Activated CD8-positive, alpha-beta T cell treated with anti-CD3 and anti-CD28 coated beads for 36 hours (primary cell): ENCODE data around the gene TIMP2. TPM values are rescaled to one million over a fixed set of nuclear protein-coding genes. Genes with fewer than 3 reads are reported as not detected.

Experiments
- ATAC-seq: fragments of 200-7000 bp; cut with Tn5 transposase; one replicate; pipeline ENCODE4 v1.10.0; 2021; ENCODE audit warnings: mild to moderate bottlenecking, moderate library complexity
- CTCF ChIA-PET: fragments of 350-600 bp; sonication (Branson Sonifier 250); formaldehyde crosslinking; loops from one replicate; lab custom pipeline; 2021; ENCODE audit warnings: antibody characterized with exemption; lab: Charles Lee
- POLR2A ChIA-PET: fragments of 350-600 bp; sonication (Branson Sonifier 250); formaldehyde crosslinking; loops from one replicate; lab custom pipeline; 2021; ENCODE audit warnings: antibody characterized with exemption; lab: Charles Lee
- DNase-seq: peaks from one replicate; pipeline ENCODE4 v3.0.0-alpha.2; 2020
- H3K27ac Mint-ChIP-seq: one replicate; pipeline ENCODE4 v1.8.0; 2021; ENCODE audit warnings: mild to moderate bottlenecking, mixed read lengths
- H3K27me3 Mint-ChIP-seq: one replicate; pipeline ENCODE4 v1.8.0; 2021; ENCODE audit warnings: mixed read lengths
- H3K36me3 Mint-ChIP-seq: one replicate; pipeline ENCODE4 v1.8.0; 2021; ENCODE audit warnings: low read depth, mixed read lengths
- H3K4me1 Mint-ChIP-seq: one replicate; pipeline ENCODE4 v1.8.0; 2021; ENCODE audit warnings: low read depth, mixed read lengths
- H3K4me3 Mint-ChIP-seq: one replicate; pipeline ENCODE4 v1.8.0; 2021; ENCODE audit warnings: mild to moderate bottlenecking, moderate library complexity, mixed read lengths
- H3K9me3 Mint-ChIP-seq: one replicate; pipeline ENCODE4 v1.8.0; 2021; ENCODE audit warnings: mixed read lengths
- intact Hi-C: fragments of 100-400 bp; cut with micrococcal nuclease; formaldehyde crosslinking; loops from one replicate; pipeline ENCODE4 v1.10.0; 2022
- total RNA-seq, 2 experiments: library from RNA; stranded (reverse); gene quantifications; one replicate each; pipeline ENCODE4 v1.2.3, GENCODE V29; 2021
- TF ChIP-seq, protein P1 (sequence below): fragments of 200-600 bp; IDR thresholded peaks from one replicate; pipeline ENCODE4 v1.8.0; 2022; ENCODE audit warnings: antibody characterized with exemption, mild to moderate bottlenecking

The TIMP2 gene
- total RNA-seq, 2 experiments from 2014 or later, result 2.4 to 2.5 TPM

DNA sequence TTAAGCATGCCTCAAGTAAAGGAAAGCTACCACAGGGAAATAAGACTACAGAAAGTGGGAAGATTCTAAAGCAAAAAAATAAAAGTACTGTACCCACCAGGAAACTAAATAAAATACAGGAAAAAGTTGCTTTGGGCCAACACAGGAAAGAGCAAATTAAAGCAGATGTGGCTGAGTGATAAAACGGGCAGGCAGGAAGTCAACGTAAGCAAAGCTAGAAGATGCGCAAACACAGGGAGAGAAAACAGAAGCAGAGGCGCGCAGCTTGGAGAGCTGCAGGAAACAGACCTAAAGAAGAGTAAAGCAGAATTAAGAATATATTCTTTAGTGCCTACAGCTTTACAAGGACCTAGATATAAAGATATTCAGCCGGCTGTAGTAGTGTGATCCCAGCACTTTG lies 106.3 kb downstream of the TIMP2 start:
- Mint-ChIP-seq H3K4me3 (peak overlapping the region; percentile 4), H3K27me3 (no peaks in the 10 kb centered on the region), H3K4me1 (peaks cover 57% of the 10 kb centered on the region), H3K9me3 (no peaks in the 10 kb centered on the region), H3K36me3 (peaks cover 79% of the 10 kb centered on the region), H3K27ac (peak overlapping the region; percentile 90)
- DNase-seq (peak; percentile 59), ATAC-seq (peak; percentile 40)
- ChIA-PET CTCF (interaction anchor here (0.8 to 2.1 kb wide), 7 partner anchors 10 to 110 kb away, joined by 3 to 9 read pairs (median 4); no protein-coding TSS in a partner anchor), POLR2A (interaction anchor here (0.7 to 4.2 kb wide), 10 partner anchors 9 to 84 kb away, joined by 3 to 18 read pairs (median 4); partner anchors contain the start of gene USP36)
- intact Hi-C loops, result loop anchor here (5.0 kb wide), 1 partner anchor 72 kb away; no protein-coding TSS in a partner anchor
- TF ChIP-seq, protein P1, sequence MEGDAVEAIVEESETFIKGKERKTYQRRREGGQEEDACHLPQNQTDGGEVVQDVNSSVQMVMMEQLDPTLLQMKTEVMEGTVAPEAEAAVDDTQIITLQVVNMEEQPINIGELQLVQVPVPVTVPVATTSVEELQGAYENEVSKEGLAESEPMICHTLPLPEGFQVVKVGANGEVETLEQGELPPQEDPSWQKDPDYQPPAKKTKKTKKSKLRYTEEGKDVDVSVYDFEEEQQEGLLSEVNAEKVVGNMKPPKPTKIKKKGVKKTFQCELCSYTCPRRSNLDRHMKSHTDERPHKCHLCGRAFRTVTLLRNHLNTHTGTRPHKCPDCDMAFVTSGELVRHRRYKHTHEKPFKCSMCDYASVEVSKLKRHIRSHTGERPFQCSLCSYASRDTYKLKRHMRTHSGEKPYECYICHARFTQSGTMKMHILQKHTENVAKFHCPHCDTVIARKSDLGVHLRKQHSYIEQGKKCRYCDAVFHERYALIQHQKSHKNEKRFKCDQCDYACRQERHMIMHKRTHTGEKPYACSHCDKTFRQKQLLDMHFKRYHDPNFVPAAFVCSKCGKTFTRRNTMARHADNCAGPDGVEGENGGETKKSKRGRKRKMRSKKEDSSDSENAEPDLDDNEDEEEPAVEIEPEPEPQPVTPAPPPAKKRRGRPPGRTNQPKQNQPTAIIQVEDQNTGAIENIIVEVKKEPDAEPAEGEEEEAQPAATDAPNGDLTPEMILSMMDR, result no peak

DNA sequence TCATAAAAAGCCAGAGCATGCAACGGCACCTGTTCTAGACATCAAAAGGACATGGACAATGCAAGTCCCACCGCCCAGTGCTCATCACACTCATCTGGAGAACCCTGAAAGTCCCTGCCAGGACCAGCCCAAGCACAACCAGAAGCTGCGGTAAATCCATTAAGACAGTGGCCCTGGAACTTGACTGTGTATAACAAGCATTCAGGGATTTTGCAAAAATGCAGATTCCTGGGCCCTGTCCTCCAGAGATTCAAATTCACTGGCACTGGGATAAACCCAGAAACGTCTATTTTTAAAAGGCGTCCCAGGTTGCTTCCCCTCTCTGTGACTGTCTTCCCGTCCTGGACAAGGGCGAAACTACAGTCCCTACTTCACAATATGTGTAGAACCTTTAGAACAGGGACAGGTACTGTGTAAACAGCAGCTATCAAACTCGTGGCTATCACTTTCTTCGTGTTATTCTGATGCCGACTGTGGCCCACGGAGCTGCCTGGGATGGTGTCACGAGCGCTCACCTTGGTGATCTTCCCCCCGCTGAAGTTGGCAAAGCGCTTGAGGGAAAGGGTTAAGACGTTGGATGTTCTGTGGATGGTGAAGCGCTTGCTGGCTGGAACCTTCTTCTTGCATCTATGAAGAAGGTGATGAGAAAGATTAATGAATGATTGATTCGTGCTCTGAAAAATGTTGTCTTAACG lies 106.9 kb downstream of the TIMP2 start:
- Mint-ChIP-seq H3K27ac (peak overlapping the region; percentile 90), H3K27me3 (no peaks in the 10 kb centered on the region), H3K36me3 (peaks cover 75% of the 10 kb centered on the region), H3K9me3 (no peaks in the 10 kb centered on the region), H3K4me1 (peaks cover 57% of the 10 kb centered on the region), H3K4me3 (peak overlapping the region; percentile 4)
- DNase-seq (no peak), ATAC-seq (no peak)
- intact Hi-C loops, result loop anchor here (5.0 kb wide), 1 partner anchor 71 kb away; no protein-coding TSS in a partner anchor
- POLR2A ChIA-PET, result interaction anchor here (0.7 to 4.2 kb wide), 11 partner anchors 8 to 83 kb away, joined by 3 to 18 read pairs (median 3); partner anchors contain the start of gene USP36
- CTCF ChIA-PET, result interaction anchor here (1.0 to 2.1 kb wide), 5 partner anchors 10 to 110 kb away, joined by 4 to 9 read pairs (median 5); no protein-coding TSS in a partner anchor
- TF ChIP-seq, protein P1, result no peak

DNA sequence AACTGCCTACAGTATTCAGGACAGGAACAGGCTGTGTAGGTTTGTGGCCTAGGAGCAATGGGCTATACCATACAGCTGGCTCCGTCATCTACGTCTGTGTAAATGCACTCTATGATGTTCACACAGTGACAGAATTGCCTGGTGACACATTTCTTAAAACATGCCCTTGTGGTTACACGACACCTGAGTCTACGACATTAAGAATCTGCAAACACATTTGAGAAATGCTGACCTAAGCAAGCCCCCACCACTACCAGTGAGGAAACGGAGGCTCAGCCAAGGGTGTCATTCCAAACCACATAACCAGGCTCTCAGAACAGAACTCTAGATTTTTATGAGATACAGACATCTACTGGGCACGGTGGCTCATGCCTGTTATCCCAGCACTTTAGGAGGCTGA lies 108.1 kb downstream of the TIMP2 start:
- TF ChIP-seq, protein P1, result no peak
- no peaks in the 10 kb centered on the region for H3K9me3 Mint-ChIP-seq
- peaks cover 73% of the 10 kb centered on the region for H3K36me3 Mint-ChIP-seq
- CTCF ChIA-PET, result no interaction called here
- peak overlapping the region; percentile 90 for H3K27ac Mint-ChIP-seq
- peak overlapping the region; percentile 3 for H3K4me3 Mint-ChIP-seq
- peaks cover 54% of the 10 kb centered on the region for H3K4me1 Mint-ChIP-seq
- intact Hi-C loops, result loop anchor here (5.0 kb wide), 1 partner anchor 70 kb away; no protein-coding TSS in a partner anchor
- POLR2A ChIA-PET, result interaction anchor here (1.1 to 2.0 kb wide), 3 partner anchors 9 to 32 kb away, joined by 3 to 5 read pairs (median 4); no protein-coding TSS in a partner anchor
- no peaks in the 10 kb centered on the region for H3K27me3 Mint-ChIP-seq
- ATAC-seq (peak; percentile 92), DNase-seq (peak; percentile 80)

DNA sequence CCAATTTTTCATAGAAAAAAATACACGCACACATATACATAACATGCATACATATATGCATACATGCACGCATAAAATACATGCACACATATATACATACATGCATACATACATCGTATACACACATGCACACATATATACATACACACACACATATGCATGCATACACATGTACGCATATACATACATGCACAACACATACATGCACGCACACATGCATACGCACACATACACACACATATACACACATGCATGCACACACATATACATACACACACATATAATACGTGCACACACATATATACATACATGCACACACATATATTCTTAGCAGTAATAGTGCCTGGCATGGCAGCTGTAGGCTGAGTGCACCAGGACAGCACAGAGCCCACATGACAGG lies 109.5 kb downstream of the TIMP2 start:
- Mint-ChIP-seq H3K27ac (no peak overlapping the region), H3K36me3 (peaks cover 73% of the 10 kb centered on the region), H3K9me3 (no peaks in the 10 kb centered on the region), H3K4me1 (peaks cover 46% of the 10 kb centered on the region), H3K27me3 (no peaks in the 10 kb centered on the region), H3K4me3 (no peak overlapping the region)
- intact Hi-C loops, result loop anchor here (5.0 kb wide), 1 partner anchor 68 kb away; no protein-coding TSS in a partner anchor
- ChIA-PET CTCF (no interaction called here), POLR2A (no interaction called here)
- TF ChIP-seq, protein P1, result no peak
- DNase-seq, result no peak
- ATAC-seq, result no peak

DNA sequence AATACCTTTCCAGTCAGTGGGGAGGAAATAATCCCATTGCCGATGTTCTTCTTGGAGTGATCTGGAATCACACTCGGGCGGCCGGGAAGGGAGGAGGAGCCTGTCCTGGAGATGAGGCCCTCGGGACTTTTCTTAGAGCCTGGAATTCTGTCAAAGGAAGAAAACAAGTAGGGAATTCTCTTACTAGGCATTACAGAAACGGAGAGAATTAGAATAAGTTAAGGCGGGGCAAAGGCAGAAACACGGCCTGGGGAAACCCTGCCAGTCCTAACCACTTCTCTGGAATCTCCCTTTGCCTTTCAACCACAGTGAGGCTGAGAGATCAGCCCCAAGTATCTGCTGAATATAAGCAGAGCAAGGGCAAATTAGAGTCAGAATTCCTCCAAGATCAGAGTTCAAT lies 112.3 kb downstream of the TIMP2 start:
- intact Hi-C loops, result no loop called here
- Mint-ChIP-seq H3K4me3 (no peak overlapping the region), H3K9me3 (no peaks in the 10 kb centered on the region), H3K27ac (peak overlapping the region; percentile 70), H3K36me3 (peaks cover 58% of the 10 kb centered on the region), H3K4me1 (peaks cover 21% of the 10 kb centered on the region), H3K27me3 (no peaks in the 10 kb centered on the region)
- ChIA-PET POLR2A (interaction anchor here (1.0 kb wide), 2 partner anchors 25 to 76 kb away, joined by 3 read pairs; no protein-coding TSS in a partner anchor), CTCF (no interaction called here)
- ATAC-seq (no peak), DNase-seq (no peak)
- TF ChIP-seq, protein P1, result no peak
